ENCODE results near the gene CFAP410. TPM values are rescaled to one million over a fixed set of nuclear protein-coding genes. Genes with fewer than 3 reads are reported as not detected.
A peak's percentile ranks its signal among the peaks of the same experiment; 100 is the strongest.

The CFAP410 gene
- total RNA-seq, 1 experiment from 2014 or later: 19.3 TPM

DNA sequence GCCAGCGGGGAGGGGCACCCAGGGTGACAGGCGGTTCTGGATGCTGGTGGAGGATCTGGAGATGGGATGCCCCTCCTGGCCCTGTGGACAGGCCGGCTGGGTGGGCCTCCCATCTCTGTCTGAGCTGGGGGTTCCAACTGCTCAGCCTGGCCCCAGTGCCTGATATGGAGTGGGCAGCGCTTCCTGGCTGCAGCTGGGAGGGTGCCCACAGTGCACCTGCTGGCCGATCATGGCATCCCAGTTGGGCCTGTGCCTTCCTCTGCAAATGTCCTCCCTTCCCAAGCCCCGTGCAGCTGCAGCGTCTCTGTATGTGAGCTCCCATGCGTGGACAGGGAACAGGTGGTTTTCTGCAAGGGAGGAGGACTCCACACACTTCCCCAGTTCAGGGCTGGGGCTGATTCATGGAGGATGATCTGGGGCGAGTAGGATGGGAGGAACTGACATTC lies 37.2 kb downstream of the CFAP410 start (continued):
- TF ChIP-seq, protein P1, sequence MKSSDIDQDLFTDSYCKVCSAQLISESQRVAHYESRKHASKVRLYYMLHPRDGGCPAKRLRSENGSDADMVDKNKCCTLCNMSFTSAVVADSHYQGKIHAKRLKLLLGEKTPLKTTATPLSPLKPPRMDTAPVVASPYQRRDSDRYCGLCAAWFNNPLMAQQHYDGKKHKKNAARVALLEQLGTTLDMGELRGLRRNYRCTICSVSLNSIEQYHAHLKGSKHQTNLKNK (CRISPR knock-in tag; IDR thresholded peaks at IDR 0.05): no peak
- TF ChIP-seq USF2 (CRISPR knock-in tag; IDR thresholded peaks at IDR 0.05) (no peak), ZNF512 (CRISPR knock-in tag; IDR thresholded peaks at IDR 0.05; ENCODE audit: borderline replicate concordance) (no peak), NFE2L1 (CRISPR knock-in tag; IDR thresholded peaks at IDR 0.05) (no peak), SOX15 (CRISPR knock-in tag; IDR thresholded peaks at IDR 0.05) (no peak)
- TF ChIP-seq, protein P2, sequence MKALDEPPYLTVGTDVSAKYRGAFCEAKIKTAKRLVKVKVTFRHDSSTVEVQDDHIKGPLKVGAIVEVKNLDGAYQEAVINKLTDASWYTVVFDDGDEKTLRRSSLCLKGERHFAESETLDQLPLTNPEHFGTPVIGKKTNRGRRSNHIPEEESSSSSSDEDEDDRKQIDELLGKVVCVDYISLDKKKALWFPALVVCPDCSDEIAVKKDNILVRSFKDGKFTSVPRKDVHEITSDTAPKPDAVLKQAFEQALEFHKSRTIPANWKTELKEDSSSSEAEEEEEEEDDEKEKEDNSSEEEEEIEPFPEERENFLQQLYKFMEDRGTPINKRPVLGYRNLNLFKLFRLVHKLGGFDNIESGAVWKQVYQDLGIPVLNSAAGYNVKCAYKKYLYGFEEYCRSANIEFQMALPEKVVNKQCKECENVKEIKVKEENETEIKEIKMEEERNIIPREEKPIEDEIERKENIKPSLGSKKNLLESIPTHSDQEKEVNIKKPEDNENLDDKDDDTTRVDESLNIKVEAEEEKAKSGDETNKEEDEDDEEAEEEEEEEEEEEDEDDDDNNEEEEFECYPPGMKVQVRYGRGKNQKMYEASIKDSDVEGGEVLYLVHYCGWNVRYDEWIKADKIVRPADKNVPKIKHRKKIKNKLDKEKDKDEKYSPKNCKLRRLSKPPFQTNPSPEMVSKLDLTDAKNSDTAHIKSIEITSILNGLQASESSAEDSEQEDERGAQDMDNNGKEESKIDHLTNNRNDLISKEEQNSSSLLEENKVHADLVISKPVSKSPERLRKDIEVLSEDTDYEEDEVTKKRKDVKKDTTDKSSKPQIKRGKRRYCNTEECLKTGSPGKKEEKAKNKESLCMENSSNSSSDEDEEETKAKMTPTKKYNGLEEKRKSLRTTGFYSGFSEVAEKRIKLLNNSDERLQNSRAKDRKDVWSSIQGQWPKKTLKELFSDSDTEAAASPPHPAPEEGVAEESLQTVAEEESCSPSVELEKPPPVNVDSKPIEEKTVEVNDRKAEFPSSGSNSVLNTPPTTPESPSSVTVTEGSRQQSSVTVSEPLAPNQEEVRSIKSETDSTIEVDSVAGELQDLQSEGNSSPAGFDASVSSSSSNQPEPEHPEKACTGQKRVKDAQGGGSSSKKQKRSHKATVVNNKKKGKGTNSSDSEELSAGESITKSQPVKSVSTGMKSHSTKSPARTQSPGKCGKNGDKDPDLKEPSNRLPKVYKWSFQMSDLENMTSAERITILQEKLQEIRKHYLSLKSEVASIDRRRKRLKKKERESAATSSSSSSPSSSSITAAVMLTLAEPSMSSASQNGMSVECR (CRISPR knock-in tag; IDR thresholded peaks at IDR 0.05; ENCODE audit: borderline replicate concordance): no peak

DNA sequence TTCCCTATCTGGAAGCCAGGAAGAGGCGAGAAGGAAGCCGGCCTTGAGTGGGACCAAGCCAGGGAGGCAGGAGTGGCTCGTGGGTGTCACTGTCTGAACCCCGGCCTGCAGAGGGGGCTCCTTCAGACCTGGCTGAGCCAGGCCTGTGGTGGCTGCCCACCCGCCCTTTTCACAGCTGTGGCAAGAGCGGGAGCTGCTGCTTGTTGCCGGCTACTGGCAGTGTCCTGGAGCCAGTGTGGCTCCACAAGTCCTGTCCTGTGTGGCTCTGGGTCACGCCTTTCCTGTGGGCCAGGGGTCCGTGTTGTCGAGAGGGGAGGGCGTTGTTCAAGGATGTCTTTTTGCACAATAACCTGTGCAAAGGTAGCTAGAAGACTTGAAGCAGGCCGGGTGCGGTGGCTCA lies 38.0 kb downstream of the CFAP410 start:
- POLR2A ChIA-PET: no interaction called here
- TF ChIP-seq ETV6 (CRISPR knock-in tag; IDR thresholded peaks at IDR 0.05): no peak
- TF ChIP-seq, protein P3, sequence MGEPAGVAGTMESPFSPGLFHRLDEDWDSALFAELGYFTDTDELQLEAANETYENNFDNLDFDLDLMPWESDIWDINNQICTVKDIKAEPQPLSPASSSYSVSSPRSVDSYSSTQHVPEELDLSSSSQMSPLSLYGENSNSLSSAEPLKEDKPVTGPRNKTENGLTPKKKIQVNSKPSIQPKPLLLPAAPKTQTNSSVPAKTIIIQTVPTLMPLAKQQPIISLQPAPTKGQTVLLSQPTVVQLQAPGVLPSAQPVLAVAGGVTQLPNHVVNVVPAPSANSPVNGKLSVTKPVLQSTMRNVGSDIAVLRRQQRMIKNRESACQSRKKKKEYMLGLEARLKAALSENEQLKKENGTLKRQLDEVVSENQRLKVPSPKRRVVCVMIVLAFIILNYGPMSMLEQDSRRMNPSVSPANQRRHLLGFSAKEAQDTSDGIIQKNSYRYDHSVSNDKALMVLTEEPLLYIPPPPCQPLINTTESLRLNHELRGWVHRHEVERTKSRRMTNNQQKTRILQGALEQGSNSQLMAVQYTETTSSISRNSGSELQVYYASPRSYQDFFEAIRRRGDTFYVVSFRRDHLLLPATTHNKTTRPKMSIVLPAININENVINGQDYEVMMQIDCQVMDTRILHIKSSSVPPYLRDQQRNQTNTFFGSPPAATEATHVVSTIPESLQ (CRISPR knock-in tag; IDR thresholded peaks at IDR 0.05): no peak
- TF ChIP-seq NFE2L1 (CRISPR knock-in tag; IDR thresholded peaks at IDR 0.05): no peak
- no peak for TF ChIP-seq ZNF425 (CRISPR knock-in tag; conservative IDR thresholded peaks at IDR 0.05)
- CTCF ChIA-PET: interaction anchor here (0.8 to 1.4 kb wide), 4 partner anchors 9 to 183 kb away, joined by 3 to 4 read pairs (median 4); no protein-coding TSS in a partner anchor
- DNase-seq (ENCODE audit: low spot score) (peak; percentile 28), ATAC-seq (no peak)
- no peak overlapping the region; the same call in 1 of the 2 replicates for H3K27ac Mint-ChIP-seq
- H3K4me3 Mint-ChIP-seq: peak overlapping the region; percentile 76
- H3K4me1 Mint-ChIP-seq: peaks cover 34% of the 10 kb centered on the region
- no peaks in the 10 kb centered on the region for H3K36me3 Mint-ChIP-seq
- H3K27me3 Mint-ChIP-seq (ENCODE audit: low read depth): peaks cover 11% of the 10 kb centered on the region
- H3K9me3 Mint-ChIP-seq: no peaks in the 10 kb centered on the region
